ENCODE data around the gene SCARB1. TPM values are rescaled to one million over a fixed set of nuclear protein-coding genes. Genes with fewer than 3 reads are reported as not detected.

Gene SCARB1
- total RNA-seq, 1 experiment from 2014 or later = 27.3 TPM

DNA sequence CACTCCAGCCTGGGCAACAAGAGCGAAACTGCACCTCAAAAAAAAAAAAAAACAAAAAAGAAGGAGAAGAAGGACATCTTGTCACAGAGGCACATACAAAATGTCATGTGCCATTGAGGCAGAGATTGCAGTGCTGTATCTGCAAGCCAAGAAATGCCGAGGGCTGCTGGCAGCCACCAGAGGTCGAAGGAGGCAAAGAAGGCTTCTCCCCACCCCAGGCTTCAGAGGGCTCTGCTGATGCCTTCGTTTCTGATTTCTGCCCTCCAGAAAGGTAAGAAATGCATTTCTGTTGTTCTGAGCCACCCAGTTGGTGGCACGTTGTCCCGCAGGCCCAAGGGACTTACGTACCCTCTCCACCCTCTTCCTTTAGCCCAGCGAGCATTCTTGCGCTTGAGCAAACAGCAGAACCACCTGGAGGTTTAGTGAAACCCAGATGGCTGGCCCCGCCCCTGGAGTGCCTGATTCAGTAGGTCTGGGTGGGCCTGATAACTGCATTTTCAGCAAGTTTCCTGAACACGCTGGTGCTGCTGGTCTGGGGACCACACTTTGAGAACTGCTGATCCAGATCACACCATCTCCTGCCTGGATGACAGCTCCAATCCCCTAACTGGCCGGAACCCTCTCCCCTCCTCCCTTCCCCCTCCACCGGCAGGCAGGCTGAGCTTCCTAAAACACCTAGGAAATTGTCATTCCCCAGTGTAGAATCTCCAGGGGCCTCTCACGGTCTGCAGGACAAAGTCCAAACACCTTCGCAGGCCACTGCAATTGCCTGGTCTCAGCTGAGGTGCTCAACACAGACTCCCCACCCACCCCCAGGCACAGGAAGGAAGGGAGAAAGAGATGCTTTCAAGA lies 21.1 kb upstream of the SCARB1 start:
- no peak for DNase-seq (ENCODE audit: low spot score)

DNA sequence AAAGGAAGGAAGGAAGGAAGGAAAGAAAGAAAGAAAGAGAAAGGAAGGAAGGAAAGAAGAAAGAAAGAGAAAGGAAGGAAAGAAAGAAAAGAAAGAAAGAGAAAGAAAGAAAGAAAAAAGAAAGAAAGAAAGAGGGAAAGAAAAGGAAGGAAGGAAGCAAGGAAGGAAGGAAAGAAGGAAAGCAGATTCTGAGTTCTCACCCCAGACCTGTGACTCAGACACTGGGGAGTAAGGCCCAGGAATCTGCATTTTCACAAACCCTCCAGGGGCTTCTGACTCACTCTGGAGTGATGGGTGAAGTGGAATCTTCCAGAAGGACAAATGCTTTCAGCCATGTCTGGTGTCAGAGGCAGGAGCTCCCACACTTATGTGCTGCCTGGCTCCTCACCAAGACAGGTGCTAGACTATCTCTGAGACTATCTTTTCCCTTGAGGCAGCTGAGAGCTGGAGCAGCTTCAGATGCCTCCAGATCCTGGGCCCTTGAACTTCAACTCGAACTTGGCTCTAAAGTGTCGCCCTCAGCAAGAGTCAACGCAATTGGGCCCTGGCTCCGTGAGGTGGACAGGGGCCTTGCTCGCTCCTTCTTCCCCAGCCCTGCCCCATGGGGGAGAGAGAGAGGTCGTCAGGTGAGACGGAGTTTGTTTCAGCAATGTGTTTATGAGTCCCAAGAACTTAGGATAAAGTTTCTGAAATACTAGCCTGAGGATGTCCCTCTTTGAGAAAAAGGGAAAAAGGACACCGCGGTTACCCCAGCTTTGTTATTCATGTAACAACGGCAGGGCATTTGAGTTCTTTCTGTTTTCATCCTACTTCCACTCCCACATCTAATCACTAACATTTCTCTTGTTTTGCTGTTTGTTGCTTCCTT lies 19.8 kb upstream of the SCARB1 start:
- DNase-seq (ENCODE audit: low spot score) = no peak

GRCh38 chr12:124881123-124881522 lies 17.5 kb upstream of the SCARB1 start:
- no peak for DNase-seq (ENCODE audit: low spot score)

DNA sequence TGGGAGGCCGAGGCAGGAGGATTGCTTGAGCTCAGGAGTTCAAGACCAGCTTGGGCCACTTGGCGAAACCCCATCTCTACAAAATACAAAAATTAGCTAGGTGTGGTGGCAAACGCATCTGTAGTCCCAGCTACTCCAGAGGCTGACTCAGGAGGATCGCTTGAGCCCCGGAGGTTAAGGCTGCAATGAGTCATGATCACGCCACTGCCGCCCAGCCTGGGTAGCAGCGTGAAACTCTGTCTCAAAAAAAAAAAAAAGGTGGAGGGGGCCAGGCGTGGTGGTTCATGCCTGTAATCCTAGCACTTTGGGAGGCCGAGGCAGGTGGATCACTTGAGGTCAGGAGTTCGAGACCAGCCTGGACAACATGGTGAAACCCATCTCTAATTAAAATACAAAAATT lies 16.7 kb upstream of the SCARB1 start:
- DNase-seq (ENCODE audit: low spot score) = peak; percentile 55

GRCh38 chr12:124878795-124879516 lies 15.3 kb upstream of the SCARB1 start:
- DNase-seq (ENCODE audit: low spot score) = no peak

- no peak for DNase-seq (ENCODE audit: low spot score)
Observed at GRCh38 chr12:124877423-124877822, 13.8 kb upstream of the SCARB1 start.

DNA sequence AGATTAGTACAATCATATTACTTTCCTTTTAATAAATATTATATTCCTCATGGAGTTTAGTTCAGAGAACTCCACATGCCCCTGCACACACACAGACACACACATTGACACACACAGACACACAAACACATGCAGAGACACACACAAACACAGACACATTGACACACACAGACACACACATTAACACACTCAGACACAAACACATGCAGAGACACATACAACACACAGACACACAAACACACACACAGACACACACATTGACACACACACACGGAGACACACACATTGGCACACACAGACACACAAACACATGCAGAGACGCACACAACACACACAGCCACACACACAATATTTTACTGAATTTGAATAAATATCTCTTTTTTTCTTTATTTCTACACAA lies 12.5 kb upstream of the SCARB1 start:
- DNase-seq (ENCODE audit: low spot score) = no peak

GRCh38 chr12:124875803-124876132 lies 12.1 kb upstream of the SCARB1 start:
- no peak for DNase-seq (ENCODE audit: low spot score)

DNA sequence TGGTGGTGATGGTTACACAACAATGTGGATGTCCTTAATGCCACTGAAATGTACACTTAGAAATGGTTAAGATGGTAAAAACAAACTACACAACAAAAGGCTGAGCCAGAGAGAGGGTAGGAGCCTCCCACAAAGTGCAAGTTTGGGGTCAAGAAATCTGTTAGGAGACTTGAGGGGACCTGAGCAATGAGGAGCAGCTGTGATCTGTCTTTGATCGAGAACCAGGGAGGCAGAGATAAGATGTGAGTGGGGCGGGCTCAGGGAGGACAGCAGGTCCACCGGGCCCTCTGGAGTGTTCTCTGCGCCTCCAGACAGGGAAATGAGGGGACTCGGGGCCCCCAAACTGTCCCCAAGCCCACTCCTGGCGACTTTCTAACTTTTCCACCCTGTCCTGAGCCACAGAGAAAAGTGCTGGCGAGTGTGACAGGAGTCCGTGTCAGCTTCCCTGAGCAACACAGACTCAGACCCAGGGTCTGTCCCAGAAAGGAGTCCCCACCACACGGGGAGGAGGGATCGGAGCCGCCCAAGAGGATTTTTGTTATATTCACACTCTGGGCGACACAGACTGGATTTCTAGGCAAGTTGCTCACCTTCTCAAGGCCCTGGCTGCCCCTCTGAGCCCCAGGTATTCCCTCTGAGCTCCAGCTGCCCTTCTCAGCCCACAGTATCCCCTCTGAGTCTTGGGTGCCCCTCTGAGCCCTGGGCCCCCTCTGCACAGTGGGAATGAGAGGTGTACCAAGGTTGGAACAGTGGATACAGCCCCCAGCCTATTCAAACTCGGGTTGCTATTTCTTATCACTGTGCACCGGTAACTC lies 11.5 kb upstream of the SCARB1 start:
- DNase-seq (ENCODE audit: low spot score) = no peak

- DNase-seq (ENCODE audit: low spot score) = no peak
Observed at GRCh38 chr12:124874188-124874587, 10.5 kb upstream of the SCARB1 start.

DNA sequence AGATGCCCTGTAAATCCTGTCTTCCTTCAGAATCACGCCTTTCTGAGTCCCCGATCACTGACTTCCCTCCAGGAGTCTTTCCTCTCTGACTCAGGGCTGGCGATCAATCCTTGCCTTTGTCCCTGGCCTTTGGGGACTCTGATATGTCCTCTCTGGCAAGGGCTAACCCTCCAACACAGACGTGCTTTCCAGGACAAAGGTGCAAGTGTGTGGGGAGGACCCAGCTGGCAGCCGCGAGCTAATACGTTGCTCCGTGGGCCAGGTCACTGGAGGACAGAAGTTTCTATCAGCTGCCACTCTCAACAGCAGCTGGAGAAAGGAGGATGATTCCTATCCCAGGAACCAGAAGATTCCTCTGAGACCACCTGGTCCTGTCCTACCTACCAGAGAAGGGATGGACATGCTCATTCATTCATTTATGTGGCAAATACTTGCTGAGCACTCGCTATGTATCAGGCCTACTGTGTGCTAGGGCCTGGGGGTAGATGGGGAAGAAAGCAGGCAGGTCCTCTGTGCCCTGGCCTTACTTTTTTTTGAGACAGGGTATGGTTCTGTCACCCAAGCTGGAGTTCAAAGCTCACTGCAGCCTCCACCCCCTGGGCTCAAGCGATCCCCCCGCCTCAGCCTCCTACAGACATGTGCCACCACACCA lies 8.5 kb upstream of the SCARB1 start:
- no peak for DNase-seq (ENCODE audit: low spot score)

- no peak for DNase-seq (ENCODE audit: low spot score)
Observed at GRCh38 chr12:124871297-124871696, 7.6 kb upstream of the SCARB1 start.

DNA sequence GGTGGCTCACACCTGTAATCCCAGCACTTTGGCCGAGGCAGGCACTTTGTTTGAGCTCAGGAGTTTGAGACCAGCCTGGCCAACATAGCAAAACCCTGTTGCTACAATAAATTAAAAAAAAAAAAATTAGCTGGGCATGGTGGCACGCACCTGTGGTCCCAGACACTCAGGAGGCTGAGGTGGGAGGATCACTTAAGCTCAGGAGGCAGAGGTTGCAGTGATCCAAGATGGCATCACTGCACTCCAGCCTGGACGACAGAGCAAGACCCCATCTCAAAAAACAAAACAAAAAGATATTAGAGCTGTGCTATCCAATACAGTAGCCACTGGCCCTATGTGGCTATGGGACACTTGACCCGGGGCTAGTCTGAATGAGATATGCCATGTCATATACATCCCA lies 6.9 kb upstream of the SCARB1 start:
- no peak for DNase-seq (ENCODE audit: low spot score)

DNA sequence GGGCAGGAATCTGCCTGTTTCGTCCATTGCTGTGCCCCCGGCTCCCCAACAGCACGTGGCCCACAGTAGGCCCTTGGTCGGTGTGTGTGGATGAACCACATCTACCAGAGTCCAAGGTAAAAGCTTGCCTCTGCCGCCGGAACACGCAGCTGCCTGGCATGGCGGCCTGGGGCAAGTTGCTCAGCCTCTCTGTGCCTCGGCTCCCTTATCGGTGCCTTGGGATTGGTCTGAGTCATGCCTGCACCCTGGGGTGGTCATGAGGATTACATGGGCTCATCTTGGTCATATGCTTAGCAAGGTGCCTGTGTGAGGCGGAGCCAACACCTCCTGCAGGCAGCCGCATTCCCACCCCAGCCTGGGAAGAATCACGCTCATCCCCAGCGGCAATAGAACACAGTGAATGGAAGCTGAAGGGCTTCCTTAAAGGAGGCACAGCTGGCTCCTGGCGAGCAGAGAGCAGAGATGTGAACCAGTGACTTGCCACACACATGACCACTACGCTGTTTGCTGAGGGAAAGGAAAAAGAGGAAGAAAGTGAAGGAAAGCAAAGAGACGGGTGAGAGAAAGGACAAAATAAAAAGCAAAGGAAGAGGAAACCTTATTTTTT lies 5.5 kb upstream of the SCARB1 start:
- no peak for DNase-seq (ENCODE audit: low spot score)

DNA sequence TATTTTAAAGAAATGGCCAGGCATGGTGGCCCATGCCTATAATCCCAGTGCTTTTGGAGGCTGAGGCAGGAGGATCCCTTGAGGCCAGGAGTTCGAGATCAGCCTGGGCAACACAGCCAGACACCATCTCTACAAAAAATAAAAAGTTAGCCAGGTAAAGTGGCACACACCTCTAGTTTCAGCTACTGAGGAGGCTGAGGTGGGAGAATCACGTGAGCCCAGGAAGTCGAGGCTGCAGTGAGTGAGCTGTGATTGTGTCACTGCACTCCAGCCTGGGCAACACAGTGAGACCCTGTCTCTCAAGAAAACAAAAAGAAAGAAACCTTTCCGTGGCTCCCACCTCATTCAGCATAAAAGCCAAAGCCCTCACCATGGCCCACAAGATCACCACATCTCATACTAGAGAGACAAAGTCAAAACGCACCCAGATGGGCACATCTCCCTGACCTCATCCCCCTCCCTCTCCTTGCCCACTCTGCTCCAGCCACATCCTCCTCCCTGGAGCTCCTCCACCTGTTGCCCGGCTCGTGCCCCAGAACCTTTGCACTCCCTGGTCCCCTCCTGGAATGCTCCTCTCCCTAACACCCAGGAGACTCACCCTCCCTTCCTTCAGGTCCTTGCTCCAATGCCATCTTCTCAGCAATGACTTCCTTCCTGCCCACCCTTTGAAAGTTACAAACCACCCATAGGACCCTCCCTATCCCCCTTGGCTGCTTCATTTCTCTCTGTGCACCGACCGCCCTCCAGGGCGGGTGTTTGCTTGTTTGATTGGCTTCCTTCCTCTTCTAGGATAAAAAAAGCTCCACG lies 4.8 kb upstream of the SCARB1 start:
- no peak for DNase-seq (ENCODE audit: low spot score)

DNA sequence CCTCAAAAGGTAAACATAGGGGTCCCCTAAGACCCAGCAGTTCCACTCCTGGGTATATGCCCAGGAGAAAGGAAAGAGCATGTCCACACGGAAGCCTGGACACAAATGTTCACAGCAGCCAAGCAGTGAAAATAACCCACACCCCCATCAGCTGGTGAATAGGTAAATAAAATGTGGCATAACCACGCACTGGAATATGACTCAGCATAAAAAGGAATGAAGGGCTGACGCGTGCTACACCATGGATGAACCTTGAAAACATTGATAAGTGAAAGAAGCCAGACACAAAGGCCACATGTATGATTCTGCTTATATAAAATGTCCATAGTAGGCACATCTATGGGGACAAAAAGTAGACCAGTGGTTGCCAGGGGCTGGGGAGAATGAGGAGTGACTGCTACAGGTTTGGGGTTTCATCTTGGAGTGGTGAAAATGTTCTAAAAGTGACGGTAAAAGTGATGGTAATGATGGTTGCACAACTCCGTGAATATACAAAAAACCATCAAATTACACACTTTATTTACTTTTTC lies 3.8 kb upstream of the SCARB1 start:
- peak; percentile 39 for DNase-seq (ENCODE audit: low spot score)

DNA sequence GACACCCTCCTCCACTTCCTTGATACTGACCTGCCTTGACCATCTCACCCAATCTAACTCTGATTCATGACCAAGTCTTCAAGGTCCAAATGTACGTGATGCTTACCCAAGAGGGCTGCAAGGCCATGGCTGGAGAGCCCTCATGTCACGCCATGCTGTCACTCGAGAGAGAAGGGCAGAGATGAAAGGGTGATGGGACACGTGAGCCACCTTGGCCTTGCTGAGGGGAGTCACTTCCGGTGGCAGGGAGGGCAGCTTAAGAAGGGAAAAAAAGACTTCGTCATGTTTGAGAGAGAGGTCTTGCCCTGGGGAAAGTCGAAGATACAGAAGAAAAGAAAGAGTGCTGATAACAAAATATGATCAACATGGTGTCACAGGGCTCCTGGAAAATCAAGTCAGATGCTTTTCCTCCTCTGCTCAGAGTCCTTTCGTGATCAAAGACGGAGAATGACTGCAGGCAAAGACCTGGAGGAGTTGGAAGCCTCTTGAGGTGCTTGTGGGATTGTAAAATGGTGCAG lies 3.3 kb upstream of the SCARB1 start:
- no peak for DNase-seq (ENCODE audit: low spot score)

DNA sequence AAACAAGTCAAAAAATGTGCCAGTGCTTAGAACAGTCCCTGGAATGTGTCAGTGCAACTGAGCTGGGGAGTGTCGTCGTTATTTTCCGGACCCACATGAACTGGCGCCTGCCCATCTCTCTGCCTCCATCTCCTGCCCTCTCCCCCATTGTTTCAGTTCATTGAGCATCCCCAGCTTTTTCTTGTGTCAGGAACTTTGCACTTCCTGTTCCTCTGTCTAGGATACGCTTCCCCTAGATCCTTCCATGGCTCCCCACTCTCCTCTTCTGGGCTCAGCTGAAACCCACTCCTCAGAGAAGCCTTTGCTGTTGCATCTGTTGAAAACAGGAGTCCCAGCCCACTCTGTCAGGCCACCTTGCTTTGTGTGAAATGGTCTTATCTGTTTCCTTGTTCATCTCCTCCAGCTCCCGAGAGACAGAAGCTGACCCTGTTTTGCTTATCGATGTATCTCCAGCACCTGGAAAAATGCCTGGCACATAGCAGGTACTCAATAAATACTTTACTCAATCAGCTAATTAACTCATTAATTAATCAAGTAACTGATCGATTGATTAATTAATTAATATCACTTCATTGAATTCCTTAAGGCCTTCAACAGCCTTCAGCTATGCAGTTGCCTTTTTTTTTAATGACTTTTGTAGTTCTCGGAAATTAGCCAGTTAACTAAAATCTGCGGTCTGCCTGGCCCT lies 2.7 kb upstream of the SCARB1 start:
- DNase-seq (ENCODE audit: low spot score) = no peak

DNA sequence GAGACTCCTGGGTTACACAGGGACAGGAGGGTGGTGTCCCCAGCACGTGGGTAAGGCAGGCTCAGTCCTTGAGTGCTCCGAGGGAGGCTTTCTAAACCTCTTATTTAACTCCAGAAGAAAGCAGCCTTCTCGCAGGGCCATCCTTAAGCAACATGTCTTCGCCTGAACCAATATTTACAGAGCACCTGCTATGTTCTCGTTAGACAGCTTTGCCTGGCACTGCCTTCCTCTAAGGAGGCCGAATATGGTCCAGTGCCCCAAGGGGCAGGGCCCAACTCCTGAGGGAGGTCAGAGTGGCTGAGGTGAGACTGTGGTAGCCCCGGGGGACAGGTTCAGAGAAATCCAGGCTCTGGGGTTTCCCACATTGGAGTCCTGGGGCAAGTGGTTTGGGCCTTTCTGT lies 2.1 kb upstream of the SCARB1 start:
- no peak for DNase-seq (ENCODE audit: low spot score)
